Omental fat pad (tissue), 4 donors: ENCODE results near the gene PTCH2. TPM values are rescaled to one million over a fixed set of nuclear protein-coding genes. Genes with fewer than 3 reads are reported as not detected.
A peak's percentile ranks its signal among the peaks of the same experiment; 100 is the strongest.

ENCODE experiments used
- ATAC-seq: fragments of 150-250 bp; one replicate; pipeline ENCODE4 v1.9.1; 2016; ENCODE audit warnings: mild to moderate bottlenecking, moderate library complexity; ENCODE audit not compliant: low FRiP score
- DNase-seq: peaks from one replicate; pipeline ENCODE4 v3.0.0-alpha.2; 2019; ENCODE audit warnings: low spot score
- total RNA-seq, 4 donors: library from RNA; depleted of rRNA; stranded (reverse); fragments of >200 nt; gene quantifications; one replicate each; pipeline ENCODE4 v1.1.0, GENCODE V29; 2016
- TF ChIP-seq, protein P1 (sequence below), 3 donors: fragments of 450-650 bp; IDR thresholded peaks; one replicate each; pipeline ENCODE4 v1.5.1; 2016 to 2017; ENCODE audit warnings: antibody characterized with exemption in 3 of 3, mild to moderate bottlenecking in 3 of 3, moderate library complexity in 2 of 3

The PTCH2 gene
- under 1 TPM; 0.09 to 0.63 (median 0.43) TPM for total RNA-seq

GRCh38 chr1:44842862-44843655 is at the start of gene PTCH2:
TSS of gene PTCH2 (minus strand) at chr1:44843253. CDS start at chr1:44842932, 321 bp downstream.
- TF ChIP-seq, protein P1, sequence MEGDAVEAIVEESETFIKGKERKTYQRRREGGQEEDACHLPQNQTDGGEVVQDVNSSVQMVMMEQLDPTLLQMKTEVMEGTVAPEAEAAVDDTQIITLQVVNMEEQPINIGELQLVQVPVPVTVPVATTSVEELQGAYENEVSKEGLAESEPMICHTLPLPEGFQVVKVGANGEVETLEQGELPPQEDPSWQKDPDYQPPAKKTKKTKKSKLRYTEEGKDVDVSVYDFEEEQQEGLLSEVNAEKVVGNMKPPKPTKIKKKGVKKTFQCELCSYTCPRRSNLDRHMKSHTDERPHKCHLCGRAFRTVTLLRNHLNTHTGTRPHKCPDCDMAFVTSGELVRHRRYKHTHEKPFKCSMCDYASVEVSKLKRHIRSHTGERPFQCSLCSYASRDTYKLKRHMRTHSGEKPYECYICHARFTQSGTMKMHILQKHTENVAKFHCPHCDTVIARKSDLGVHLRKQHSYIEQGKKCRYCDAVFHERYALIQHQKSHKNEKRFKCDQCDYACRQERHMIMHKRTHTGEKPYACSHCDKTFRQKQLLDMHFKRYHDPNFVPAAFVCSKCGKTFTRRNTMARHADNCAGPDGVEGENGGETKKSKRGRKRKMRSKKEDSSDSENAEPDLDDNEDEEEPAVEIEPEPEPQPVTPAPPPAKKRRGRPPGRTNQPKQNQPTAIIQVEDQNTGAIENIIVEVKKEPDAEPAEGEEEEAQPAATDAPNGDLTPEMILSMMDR (IDR thresholded peaks at IDR 0.05) = no peak
- DNase-seq (no peak), ATAC-seq (peak; percentile 71)

GRCh38 chr1:44890007-44890406 is 47.0 kb upstream of the PTCH2 start:
- ATAC-seq (no peak), DNase-seq (no peak)
- TF ChIP-seq, protein P1 (IDR thresholded peaks at IDR 0.05) = no peak

DNA sequence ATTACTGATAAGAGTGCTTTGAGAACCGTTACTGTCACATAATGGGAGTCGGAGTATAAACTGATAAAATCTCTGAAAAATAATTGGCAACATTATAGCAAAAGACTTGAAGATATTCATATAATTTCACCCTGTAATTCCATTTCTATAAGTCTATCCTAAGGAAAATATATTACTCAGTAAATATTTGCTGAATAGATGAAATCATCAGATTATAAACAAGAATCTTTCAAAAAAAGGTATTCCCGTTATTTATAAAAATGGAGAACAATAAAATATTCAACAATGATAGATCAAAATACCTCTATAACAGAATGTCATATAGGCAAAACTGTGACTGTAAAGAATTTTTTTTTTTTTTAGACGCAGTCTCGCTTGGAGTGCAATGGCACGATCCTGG is 42.4 kb upstream of the PTCH2 start:
- DNase-seq = no peak
- no peak for ATAC-seq

GRCh38 chr1:44884746-44885145 is 41.7 kb upstream of the PTCH2 start:
- TF ChIP-seq, protein P1 (IDR thresholded peaks at IDR 0.05) = no peak
- no peak for ATAC-seq
- DNase-seq = no peak

More for the DNA sequence above, 42.4 kb upstream of the PTCH2 start:
- TF ChIP-seq, protein P1 (IDR thresholded peaks at IDR 0.05) = no peak

DNA sequence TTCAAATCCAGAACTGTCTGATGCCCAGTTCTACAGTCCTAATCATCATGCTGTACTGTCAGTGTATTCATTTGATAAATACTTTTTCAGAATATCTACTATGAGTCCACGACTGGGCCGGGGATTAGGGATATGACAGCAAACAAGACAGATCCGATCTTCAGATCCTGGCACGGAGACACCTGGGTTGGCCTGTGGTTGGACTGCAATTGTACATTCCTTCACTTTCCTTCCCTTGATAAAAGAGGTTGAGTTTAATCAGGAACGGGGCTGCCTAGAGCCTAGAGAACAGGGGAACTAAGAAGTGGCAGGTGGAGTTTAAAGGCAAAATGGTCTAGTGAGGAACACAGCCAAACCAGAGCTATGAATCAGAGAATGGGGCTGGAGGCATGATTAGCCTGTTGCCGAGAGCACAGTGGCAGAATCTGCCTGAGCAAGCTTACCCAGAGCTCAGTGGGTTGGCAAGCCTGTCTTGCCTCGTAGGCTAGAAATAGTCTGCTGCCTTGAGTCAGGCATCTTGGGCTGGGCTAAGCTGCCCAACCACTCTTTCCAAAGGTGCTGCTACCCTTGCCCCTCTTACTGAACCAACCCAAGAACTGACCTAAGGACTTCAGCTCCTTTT is 38.1 kb upstream of the PTCH2 start:
- DNase-seq (no peak), ATAC-seq (no peak)
- TF ChIP-seq, protein P1 (IDR thresholded peaks at IDR 0.05) = no peak

DNA sequence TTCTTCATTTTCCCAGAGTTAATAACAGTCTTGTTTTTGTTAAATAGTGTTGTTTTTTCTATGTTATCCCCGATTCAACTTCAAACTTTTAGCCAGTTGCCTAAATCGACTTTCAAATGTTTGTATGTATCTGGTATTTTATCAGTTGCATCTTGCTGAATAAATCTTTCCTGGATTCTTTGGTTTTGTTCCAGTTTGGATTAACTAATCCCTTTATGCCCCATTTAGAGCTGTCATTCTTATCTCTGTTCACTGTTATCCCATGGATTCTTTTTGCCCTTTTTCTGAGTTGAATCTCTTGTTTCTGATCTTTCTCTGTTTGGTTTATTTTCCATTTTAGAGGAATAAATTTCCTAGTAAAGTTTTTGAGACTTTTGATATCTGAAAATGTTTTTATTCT is 31.1 kb upstream of the PTCH2 start:
- TF ChIP-seq, protein P1 (IDR thresholded peaks at IDR 0.05) = no peak
- no peak for DNase-seq

More for the DNA sequence above, 31.1 kb upstream of the PTCH2 start:
- no peak for ATAC-seq
